ENCODE measurements around the gene SLC22A1.

DNA sequence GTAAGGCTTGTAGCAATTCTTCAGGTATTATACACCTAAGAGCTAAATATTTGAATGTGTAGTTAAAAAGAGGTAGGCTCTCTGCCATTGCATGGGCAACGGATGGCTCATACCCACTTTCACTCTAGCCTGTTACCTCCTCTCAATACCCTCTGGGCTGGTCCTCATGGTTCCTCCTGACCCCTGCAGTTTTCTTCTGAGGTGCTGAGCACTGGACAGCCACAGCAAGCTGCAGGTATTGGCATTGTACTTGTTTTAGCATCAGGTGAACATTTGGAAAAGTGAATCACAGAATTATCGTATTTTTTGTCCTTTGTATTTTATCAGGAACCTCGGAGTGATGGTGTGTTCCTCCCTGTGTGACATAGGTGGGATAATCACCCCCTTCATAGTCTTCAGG, 32.9 kb downstream of the SLC22A1 start:
- TF ChIP-seq POLR2A (IDR thresholded peaks at IDR 0.05) (no peak), CTCF (IDR thresholded peaks at IDR 0.05) (no peak)

Data from breast epithelium (tissue), 3 donors.